Hematopoietic multipotent progenitor cell treated with erythropoietin and hydrocortisone succinate and interleukin-3 and kit ligand, for 15 days (in vitro differentiated cells): ENCODE results near the gene LKAAEAR1.

ENCODE experiments used
- DNase-seq: peaks from one replicate; pipeline ENCODE4 v3.0.0-alpha.2; 2015; ENCODE audit warnings: low spot score

Gene LKAAEAR1

GRCh38 chr20:64037199-64037497 is 47.0 kb downstream of the LKAAEAR1 start:
- DNase-seq: no peak

- no peak for DNase-seq
Observed at GRCh38 chr20:64036346-64037198, 47.6 kb downstream of the LKAAEAR1 start.

- no peak for DNase-seq
Observed at GRCh38 chr20:64035933-64036345, 48.3 kb downstream of the LKAAEAR1 start, which contains the start of gene C20orf204. Gene C20orf204 (plus strand): TSS chr20:64036182. CDS start chr20:64036324, 142 bp downstream.

- no peak for DNase-seq
Observed at GRCh38 chr20:64035066-64035932, 48.9 kb downstream of the LKAAEAR1 start.

GRCh38 chr20:64033981-64034493 is 50.2 kb downstream of the LKAAEAR1 start:
- DNase-seq: no peak
